Suprapubic skin (tissue), 3 donors: ENCODE results near the gene MCL1.
"Not testable (repeated sequence)": the region's sequence is repeated elsewhere in the genome, so short reads cannot be mapped to it uniquely, and the experiment has no call there.

Experiments used
- POLR2A ChIP-seq, 2 donors: fragments of 450-650 bp; IDR thresholded peaks; one replicate each; pipeline ENCODE4 v1.6.1; 2017; ENCODE audit warnings: antibody characterized with exemption in 2 of 2, mild to moderate bottlenecking in 2 of 2, moderate library complexity in 2 of 2
- TF ChIP-seq, protein P1 (sequence below), 2 donors: fragments of 200-600 bp in 1 of 2; fragments of 450-650 bp in 1 of 2; sonication (generic) in 1 of 2; IDR thresholded peaks; one replicate each; pipeline ENCODE4 v1.5.1; 2016 to 2019; ENCODE audit warnings: antibody characterized with exemption in 2 of 2, mild to moderate bottlenecking in 1 of 2, moderate library complexity in 1 of 2

DNA sequence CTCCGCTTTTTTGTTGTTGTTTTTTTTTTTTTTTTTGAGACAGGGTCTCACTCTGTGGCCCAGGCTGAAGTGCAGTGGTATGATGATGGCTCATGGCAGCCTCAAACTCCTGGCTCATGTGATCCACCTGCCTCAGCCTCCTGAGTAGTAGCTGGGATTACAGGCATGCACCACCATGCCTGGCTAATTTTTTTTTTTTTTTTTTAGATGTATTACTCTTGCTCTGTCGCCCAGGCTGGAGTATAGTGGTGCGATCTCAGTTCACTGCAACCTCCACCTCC lies 26.0 kb upstream of the MCL1 start:
- TF ChIP-seq, protein P1, sequence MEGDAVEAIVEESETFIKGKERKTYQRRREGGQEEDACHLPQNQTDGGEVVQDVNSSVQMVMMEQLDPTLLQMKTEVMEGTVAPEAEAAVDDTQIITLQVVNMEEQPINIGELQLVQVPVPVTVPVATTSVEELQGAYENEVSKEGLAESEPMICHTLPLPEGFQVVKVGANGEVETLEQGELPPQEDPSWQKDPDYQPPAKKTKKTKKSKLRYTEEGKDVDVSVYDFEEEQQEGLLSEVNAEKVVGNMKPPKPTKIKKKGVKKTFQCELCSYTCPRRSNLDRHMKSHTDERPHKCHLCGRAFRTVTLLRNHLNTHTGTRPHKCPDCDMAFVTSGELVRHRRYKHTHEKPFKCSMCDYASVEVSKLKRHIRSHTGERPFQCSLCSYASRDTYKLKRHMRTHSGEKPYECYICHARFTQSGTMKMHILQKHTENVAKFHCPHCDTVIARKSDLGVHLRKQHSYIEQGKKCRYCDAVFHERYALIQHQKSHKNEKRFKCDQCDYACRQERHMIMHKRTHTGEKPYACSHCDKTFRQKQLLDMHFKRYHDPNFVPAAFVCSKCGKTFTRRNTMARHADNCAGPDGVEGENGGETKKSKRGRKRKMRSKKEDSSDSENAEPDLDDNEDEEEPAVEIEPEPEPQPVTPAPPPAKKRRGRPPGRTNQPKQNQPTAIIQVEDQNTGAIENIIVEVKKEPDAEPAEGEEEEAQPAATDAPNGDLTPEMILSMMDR (IDR thresholded peaks at IDR 0.05) = not testable (repeated sequence)
- TF ChIP-seq POLR2A (IDR thresholded peaks at IDR 0.05) = not testable (repeated sequence)
